HG03135 (cell line): ENCODE data around the gene PRDX6.
"Not testable (repeated sequence)": the region's sequence is repeated elsewhere in the genome, so short reads cannot be mapped to it uniquely, and the experiment has no call there.

Source experiments
- ATAC-seq: cut with Tn5 transposase; IDR thresholded peaks from one replicate; pipeline ENCODE4 v1.9.1; 2021; ENCODE audit warnings: mild to moderate bottlenecking, moderate library complexity; ENCODE audit not compliant: unreplicated experiment

The PRDX6 gene

DNA sequence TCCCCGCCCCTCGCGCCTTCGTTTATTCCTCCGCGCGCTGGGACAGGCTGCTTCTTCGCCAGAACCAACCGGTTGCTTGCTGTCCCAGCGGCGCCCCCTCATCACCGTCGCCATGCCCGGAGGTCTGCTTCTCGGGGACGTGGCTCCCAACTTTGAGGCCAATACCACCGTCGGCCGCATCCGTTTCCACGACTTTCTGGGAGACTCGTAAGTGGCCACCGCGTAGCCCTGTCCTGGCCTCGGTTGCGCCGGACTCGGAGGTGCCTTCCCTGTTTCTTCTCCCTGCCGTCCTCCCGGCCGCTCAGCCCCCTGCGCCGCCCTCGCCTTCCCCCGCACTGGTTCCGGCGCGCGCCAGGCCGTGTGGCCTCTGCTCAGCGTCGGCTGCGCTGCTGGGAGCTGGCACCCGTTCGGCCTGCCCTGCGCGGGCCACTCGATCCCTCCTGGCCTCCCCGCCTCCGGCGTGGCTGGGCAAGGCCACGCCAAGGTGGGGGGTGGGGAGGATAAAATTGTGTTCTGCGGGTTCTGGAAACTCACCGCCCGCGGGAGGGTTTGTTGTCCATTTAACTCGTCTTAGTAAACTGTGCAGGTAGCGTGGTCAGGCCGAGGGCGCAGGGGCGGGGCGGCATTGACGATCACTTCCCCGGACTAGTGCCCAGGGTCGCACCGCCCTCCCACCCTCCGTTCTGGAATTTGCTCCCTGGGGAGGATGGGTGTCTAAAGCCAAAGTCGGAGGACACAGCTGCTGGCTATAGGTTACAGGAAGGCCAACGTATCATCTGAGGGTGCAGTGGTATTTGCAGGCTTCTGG lies at the start of gene PRDX6:
PRDX6 (plus strand) TSS at position 50 of the 808 bp plus-strand sequence; CDS start at position 113, 63 bp downstream.
- peak; percentile 50 for ATAC-seq

GRCh38 chr1:173429471-173430402 lies 47.4 kb upstream of the PRDX6 start:
- ATAC-seq = no peak

GRCh38 chr1:173430677-173431303 lies 46.3 kb upstream of the PRDX6 start:
- no peak for ATAC-seq

GRCh38 chr1:173431304-173432045 lies 45.7 kb upstream of the PRDX6 start:
- ATAC-seq = no peak

DNA sequence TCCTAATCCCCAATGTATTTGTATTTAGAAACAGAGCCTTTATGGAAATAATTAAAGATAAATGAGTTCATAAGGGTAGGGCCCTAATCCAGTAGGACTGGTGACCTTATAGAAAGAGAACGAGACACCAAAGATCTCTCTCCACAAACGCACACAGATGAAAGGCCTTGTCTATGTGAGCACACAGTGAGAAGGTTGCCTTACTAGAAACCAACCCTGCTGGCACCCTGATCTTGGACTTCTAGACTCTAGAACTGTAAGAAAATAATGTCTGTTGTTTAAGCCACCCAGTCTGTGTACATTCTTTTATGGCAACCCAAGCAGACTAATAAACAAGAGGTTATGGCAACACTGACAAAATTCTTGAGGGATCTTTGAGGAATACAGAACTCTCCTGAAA lies 44.8 kb upstream of the PRDX6 start:
- no peak for ATAC-seq

DNA sequence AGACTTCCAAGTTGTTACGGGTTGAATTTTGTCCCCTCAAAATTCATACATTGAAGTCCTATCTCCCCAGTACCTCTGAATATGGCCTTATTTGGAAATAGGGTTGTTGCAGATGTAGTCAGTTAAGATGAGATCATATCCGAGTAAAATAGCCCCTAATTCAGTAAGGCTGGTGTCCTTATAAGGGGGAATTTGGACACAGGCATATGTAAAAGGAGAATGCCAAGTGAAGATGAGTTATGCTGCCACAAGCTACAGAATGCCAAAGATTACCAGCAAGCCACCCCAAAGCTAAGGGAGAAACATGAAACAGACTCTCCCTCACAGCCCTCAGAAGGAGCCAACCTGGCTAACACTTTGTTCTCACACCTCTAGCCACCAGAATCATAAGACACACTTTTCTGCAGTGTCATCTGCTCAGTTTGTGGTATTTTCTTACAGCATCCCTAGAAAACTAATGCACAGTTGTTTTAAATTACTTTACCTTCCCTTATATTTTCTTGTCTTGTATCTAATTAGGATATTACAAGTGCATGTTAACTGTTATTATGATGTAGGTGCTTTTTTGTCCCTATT lies 43.3 kb upstream of the PRDX6 start:
- ATAC-seq = no peak

DNA sequence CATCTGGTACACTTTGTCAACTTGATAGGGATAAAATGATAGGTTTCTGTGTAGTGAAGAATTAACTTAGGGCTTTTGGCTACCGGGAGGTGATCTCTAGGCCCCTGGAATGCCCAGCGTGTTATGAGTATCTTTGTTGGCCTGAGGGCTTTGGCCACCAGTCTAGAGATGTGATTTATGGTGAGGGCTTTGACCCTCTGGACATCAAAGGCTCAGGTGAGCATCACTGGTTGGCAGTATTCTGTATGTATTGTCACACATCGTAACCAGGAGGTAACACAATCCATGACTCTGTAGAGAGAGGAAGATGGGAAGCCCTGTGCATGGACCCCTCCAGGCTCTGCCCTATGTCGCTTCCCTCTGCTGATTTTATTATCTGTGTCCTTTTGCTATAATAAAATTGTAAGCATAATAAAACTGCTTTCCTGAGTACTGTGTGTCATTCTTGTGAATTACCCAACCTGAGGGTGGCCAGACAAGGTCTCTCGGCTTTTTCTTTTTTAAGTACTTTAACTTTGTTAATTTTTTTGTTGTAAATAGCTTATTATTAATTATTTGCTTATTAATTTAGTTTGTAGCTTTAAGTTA lies 40.2 kb upstream of the PRDX6 start:
- no peak for ATAC-seq

DNA sequence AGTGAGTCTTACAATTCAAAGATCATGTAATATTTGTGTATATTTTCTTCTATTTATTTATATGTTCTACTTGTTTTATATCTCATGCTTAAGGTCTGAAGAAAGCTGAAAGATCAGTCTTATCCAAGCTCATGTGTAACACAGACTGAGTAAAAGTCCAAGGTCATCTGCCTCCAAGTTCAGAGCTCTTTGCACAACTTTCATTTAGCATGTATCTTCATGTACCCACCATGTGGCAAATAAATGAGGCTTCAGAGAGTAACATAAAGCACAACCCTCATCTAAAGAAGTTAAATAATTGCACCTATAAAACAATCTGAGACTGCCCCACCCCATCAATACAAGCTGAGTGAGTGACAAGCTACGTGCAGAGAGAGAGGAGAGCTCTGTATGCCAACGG lies 38.5 kb upstream of the PRDX6 start:
- ATAC-seq = no peak

DNA sequence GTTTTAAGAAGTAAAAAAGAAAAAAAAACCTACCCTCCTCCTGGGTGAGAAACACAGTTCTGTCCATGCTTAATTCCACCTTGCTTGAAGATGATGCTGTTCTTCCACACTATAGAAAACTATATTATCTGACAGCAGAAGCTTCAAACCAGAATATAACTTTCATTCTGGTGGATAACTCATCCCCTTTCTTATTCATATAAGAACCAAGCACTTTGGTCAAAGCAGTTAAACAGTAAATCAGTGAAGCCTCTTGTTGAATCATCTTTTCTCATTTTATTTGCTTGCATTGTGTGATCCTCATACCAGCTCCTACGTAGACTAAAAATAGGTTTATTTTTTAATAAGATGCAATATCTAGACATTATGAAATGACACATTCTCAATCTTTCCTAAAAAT lies 36.7 kb upstream of the PRDX6 start:
- ATAC-seq = no peak

GRCh38 chr1:173444757-173445156 lies 32.4 kb upstream of the PRDX6 start:
- ATAC-seq = no peak

GRCh38 chr1:173445164-173445563 lies 32.0 kb upstream of the PRDX6 start:
- no peak for ATAC-seq

DNA sequence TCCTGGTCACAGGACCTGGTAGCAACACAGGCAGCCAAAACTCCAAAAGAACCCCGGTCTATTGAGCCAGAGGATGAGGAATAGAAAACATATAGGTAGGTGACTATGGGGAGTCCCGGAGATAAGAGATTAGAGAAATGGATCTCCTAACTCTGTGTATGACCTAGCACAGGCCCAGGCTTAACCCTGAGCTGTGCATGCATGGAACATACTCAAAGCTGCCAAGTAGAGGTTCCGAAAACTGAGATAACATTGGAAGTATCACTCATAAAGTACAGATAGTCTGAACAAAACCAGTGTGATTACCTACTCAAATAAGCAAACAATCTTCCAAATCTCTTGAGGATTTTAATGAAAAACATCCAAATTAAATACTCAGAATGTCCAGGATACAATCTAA lies 31.5 kb upstream of the PRDX6 start:
- no peak for ATAC-seq

GRCh38 chr1:173447224-173447623 lies 29.9 kb upstream of the PRDX6 start:
- ATAC-seq = no peak

- ATAC-seq = no peak
Measured at GRCh38 chr1:173448945-173449344, 28.2 kb upstream of the PRDX6 start.

DNA sequence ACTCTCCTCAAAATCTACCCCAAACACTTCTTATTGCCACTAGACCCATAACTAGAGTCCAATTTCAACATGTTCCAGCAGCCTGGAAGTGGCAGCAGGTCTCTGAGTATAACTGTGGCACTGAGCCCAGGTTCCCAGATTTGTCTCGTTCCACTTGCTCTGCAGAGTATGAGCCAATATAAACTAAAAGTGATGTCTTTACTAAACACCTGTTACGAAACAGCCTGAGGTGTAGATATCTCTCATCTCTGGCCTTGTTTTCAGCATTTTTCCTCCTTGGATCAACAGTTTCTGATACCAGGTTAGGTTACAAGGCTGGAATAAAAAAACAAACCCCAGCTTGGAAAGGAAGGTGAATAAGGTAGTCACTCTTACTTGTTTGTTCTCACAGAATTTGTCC lies 25.2 kb upstream of the PRDX6 start:
- no peak for ATAC-seq

- no peak for ATAC-seq
Measured at GRCh38 chr1:173453982-173454381, 23.2 kb upstream of the PRDX6 start.

DNA sequence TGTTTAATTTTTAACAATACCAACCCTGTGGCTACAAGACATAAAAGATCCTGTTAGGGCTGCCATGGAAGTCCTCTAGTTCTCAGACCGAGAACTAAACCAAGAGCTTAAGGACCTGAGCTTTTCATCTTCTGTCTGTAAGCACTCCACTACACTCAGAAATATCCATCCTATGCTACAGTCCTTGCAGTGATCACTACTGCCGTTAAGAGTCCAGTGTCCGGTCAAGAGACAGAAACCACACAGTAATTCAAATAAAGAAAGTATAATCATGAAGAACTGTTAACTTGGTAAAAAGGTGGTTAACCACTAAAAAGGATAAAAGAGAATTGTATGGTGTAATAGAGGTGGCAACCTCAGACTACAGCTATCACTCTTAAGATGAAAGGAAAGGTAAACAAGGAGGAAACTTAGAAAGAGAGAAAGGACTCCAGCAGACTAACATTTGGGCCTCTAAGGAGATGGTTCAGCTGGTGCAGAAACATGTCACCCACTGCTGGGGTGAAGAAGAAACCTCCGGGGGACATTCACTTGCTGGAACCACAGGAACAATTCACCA lies 22.1 kb upstream of the PRDX6 start:
- ATAC-seq = no peak

DNA sequence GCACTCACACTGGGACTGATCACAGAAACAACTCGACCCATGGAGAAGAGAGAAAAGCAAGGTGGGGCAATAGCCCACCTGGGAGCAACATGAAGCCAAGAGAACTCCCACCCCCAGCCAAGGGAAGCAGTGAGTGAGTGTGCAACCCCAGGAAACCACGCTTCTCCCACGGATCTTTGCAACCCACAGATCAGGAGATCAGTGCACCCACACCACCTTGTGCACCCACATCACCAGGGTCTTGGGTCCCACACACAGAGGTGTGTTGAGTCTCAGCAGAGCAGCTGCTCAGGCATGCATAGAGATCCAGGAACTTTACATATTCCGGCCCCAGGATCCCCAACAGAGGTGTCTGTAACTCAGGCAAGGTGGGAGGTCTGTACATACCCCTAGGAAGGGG lies 17.2 kb upstream of the PRDX6 start:
- no peak for ATAC-seq

GRCh38 chr1:173462666-173463065 lies 14.5 kb upstream of the PRDX6 start:
- not testable (repeated sequence) for ATAC-seq

GRCh38 chr1:173464185-173464584 lies 12.9 kb upstream of the PRDX6 start:
- ATAC-seq = not testable (repeated sequence)
